Fibroblast of skin of abdomen (primary cell): ENCODE measurements around the gene RNGTT.

Source experiments
- DNase-seq: peaks from one replicate; pipeline ENCODE4 v3.0.0-alpha.2; 2013

Gene RNGTT

GRCh38 chr6:88650979-88651378 is 312.4 kb downstream of the RNGTT start:
- DNase-seq, result no peak

- peak; percentile 88 for DNase-seq
Observed at GRCh38 chr6:88650029-88650619, 313.3 kb downstream of the RNGTT start.

DNA sequence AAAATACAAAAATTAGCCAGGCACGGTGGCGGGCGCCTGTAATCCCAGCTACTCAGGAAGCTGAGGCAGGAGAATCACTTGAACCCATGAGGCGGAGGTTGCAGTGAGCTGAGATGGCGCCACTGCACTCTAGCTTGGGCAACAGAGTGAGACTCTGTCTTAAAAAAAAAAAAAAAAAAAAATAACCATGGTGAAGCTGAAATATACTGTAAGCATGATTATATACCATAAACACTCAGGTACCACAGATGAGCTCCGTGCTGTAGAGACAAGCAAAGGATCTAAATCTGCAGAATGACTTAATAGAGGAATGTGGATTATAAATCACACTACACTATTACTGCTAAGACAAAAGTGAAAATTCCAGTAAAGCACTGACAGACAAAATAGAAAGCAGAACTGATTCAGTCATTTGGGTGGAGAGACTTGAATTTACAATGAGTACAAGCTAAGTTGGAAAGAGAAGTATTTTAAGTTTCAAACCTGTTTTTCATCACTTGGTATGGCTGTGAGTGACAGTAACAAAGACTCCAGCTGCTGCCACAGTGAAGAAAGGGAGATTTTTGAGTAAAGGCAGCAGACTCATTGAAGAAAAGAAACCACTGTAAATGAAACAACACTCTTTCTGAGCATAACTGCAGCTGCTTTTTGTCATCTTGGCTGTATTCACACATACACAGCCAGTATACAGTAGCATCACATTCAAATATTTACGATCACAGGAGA is 322.1 kb downstream of the RNGTT start:
- DNase-seq, result peak; percentile 63

GRCh38 chr6:88637761-88638545 is 325.5 kb downstream of the RNGTT start:
- no peak for DNase-seq

DNA sequence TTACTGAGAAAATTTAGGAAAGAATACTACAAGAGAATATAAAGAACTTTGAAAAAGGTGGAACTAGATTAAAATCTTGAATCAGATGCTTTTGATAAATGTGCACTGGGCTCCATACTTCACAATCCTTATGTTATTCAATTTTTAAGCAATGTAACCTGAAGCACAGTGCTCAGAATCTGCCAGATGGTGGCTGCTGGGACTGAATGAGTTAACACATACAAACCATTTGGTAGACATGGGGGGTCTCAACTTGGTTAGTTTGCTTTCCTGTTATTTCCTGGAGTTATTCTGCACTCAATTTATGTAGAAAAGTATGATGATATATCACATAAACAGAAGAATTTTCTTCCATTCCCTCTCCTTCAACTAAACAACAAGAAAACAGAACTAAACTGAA is 326.5 kb downstream of the RNGTT start:
- no peak for DNase-seq

GRCh38 chr6:88633782-88634181 is 329.6 kb downstream of the RNGTT start:
- DNase-seq, result no peak

GRCh38 chr6:88631830-88632229 is 331.6 kb downstream of the RNGTT start:
- no peak for DNase-seq

DNA sequence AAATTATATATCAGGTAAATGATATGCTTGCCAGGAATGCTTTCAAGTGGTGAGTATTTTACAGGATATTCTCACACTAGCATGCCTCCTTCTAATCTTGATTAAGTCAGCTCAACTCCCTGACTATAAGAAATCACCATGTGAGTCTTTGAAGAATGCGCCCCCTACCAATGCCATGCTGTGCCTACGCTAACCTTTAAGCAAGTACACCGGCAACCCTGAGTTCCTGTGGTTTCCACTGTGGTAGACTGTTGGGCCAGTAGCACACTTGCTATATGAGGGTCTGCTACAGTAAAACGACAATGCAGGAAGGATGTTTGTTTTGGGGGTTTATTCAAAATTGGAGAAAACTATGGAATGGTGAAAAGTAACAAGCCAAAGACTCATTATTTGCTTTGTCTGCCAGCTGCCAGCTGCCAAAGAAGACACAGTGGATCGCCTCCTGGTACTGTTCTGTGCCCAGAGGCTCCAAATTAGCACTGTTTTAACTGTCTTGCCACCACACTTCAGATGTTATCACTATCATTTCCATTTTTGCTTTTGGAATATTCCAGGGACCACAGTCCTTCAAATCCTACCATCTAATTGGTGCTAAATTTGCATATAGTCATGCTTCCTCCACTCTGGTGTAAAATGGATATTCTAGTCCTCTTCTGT is 333.5 kb downstream of the RNGTT start:
- no peak for DNase-seq

DNA sequence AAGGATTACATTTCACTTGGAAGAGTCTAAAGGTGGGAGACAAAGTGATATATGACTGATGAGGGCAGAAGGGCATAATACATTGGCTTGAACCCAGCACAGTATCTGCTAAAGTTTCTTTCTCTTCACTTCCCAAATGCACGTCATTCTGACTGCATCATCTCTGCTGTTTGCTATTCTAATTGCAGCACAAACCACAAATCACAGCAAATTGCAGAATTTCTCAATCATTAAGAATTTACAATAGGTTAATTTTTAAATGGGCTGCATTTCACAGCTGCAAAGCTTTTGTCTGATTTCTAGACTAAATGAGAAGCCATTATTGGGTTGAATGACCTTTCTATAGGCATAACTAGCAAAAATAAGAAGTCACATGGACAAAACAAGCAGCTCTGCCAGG is 337.0 kb downstream of the RNGTT start:
- peak; percentile 3 for DNase-seq

DNA sequence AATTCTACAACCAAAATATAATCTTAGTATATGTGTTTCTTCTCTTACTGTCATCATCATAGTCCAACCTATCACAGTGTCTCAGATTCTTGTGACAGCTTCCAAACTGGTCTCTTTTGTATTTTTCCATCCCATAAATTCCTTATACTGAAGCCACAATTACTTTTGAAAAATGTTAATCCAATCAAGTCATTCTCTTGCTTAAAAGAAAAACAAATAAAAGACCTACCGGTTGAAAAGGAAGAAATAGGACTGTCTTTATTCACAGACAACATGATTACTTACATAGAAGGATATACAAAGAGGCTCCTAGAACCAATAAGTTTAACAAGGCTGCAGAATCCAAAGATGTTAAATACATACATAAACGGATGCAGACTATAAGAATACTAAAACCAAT is 339.9 kb downstream of the RNGTT start:
- DNase-seq, result no peak

DNA sequence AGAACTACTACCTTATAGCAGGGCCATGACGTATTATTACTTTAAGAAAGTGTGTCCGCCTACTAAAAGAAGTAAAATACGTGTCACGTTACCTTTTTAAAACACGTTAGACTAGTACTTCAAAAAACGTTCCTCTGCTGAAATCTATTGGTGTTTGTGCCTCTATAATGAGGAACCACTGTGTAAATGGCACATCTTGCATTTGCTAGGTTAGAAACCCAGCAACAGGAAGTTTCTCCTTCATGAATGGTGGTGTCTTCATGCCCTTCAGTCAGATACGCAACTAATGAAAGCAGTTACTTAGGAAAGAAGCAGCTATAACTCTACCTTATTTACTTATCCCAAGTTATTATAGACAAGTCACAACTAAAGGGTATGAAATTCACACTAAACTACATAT is 343.5 kb downstream of the RNGTT start:
- DNase-seq, result no peak

- DNase-seq, result no peak
Observed at GRCh38 chr6:88616380-88616779, 347.0 kb downstream of the RNGTT start.

DNA sequence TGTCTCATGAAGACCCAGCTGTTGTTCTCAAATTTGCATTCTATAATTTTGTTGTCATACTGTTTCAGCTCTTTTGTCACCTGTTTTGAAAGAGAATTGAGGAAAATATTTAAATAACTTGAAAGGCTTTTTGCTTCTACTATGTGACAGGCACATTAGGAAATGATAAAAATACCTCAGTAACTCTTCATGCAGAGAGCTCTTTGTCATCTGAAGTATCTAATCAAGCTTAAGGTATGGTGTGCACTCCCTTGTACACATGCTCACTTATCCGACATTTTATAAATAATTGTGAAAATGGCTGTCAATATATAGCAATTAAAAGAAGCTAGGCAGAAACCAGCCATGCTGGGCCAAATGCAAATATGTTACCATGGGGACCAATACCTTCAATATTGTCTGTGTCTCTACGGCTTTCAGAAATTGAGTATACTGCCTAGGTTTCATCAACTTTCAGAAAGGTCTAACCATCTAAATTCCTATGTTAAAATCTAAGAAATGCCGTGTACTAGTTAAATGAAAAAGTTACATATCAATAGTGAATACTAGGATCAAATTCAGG is 349.0 kb downstream of the RNGTT start:
- DNase-seq, result no peak

- DNase-seq, result no peak
Observed at GRCh38 chr6:88612631-88613030, 350.8 kb downstream of the RNGTT start.

DNA sequence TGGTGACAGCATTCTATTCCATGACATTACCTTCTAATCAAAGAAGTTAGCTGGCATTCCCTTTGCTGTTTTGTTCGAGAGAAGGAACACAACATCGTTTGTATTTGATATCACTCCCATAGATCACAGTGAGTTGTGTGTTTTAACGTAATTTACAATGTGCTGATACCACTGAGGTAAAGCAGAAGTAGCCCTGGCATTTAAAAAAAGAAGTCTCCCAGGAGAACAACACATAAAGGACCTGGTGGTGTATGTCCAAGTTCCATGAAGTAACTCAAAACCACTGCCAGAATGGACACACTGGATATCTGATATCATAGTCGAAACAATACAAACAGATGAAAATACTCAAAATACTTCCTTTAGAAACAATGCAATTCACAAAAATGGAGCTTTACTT is 351.7 kb downstream of the RNGTT start:
- no peak for DNase-seq

DNA sequence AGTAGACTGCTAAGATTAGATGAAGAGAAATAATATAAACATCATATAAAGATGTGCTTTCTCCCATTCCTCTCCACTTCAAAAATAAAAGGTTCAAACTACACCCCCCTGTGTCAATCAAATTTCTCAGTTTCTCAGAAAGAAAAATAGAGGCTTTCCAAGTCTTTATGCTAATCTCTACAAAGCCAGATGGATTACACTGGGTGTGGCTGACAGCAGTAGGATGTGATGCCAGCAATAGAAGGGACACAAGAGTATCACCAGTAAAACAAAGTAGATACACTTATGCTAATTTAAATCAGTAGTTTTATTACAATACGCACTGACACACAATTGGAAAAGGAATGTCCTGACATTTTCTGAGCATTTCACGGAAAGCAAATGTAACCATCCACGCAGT is 353.4 kb downstream of the RNGTT start:
- DNase-seq, result no peak

GRCh38 chr6:88605271-88605670 is 358.1 kb downstream of the RNGTT start:
- no peak for DNase-seq

DNA sequence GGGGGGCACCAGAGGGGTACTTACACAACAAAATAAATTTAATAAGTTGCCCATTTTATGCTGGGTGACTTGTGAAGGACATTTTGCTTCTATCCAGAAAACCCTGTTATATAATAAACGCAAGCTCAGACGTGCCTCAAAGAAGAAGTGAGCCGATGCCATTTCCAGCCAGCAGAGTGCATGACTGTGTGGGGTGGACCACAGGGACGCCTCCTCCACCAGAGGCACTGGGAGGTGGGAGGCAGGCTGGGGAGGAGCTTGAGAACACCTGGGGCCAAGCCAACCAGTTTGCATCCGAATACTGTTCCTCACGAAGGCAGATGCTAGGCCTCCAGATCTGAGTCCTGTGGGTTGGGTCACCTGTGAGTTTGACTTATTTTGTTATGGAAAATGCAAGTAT is 363.8 kb downstream of the RNGTT start:
- no peak for DNase-seq

DNA sequence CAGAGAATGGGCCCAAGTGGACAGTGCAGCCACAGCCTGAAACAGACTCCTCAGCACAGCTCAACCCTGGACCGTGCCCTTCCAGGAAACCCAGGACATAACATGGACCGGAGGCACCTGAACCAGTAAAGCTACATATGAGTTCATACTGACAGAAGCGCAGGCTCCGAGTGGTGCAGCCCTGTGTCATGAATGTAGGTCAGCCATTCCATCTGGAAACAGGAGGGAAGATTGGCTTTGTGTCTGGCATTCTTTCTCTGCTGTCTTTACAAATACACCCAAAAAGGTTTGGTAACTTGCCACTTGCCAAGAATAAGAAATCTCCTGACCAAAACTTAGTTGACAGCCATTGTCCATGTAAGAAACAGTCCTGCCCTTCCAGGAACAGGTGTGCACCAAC is 366.6 kb downstream of the RNGTT start:
- no peak for DNase-seq

- DNase-seq, result no peak
Observed at GRCh38 chr6:88588938-88589337, 374.5 kb downstream of the RNGTT start.

- no peak for DNase-seq
Observed at GRCh38 chr6:88587150-88587520, 376.3 kb downstream of the RNGTT start.

DNA sequence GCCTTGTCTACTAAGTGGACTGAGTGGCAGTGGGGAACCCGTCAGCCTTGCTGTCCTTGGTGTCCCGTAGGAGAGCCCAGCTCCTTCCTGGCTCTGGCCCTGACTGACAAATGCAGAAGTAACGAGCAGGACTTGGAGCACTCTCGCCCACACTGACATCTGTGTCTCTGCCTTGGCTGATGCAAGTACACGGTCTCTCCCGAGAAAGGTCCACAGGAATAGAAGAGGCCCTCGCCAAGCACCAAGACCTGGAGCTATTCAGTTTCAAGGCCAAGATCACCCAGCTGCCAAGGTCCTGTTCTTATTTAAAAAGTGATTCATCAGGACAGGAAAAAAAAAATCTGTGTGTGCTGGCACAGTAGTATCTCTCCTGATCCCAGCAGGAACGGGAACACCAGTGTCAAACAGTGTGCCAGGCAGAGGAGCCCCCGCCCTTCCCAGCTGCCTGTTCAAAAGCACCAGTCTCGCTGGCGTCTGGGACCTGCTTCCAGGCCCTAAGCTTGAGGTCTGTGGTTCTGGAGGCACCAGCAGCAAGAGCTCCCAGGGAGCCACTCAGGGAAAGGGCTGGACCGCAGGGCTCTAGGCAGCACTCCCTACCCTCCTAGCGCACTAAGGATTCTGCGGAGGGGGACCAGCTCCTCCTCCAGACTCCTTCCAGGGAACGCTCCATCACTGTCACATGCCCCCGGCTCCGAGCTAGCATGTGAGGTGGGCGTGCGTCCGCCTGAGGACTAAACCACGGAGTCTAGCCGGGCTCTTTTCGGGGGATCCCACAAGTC is 376.9 kb downstream of the RNGTT start:
- no peak for DNase-seq
